ENCODE measurements around the gene ABHD15. TPM values are rescaled to one million over a fixed set of nuclear protein-coding genes. Genes with fewer than 3 reads are reported as not detected.

ABHD15 gene
- total and polyA plus RNA-seq, 2 donors (not counting 1 experiment from before 2014, with no cell fraction given): 10.9 to 44.1 TPM

DNA sequence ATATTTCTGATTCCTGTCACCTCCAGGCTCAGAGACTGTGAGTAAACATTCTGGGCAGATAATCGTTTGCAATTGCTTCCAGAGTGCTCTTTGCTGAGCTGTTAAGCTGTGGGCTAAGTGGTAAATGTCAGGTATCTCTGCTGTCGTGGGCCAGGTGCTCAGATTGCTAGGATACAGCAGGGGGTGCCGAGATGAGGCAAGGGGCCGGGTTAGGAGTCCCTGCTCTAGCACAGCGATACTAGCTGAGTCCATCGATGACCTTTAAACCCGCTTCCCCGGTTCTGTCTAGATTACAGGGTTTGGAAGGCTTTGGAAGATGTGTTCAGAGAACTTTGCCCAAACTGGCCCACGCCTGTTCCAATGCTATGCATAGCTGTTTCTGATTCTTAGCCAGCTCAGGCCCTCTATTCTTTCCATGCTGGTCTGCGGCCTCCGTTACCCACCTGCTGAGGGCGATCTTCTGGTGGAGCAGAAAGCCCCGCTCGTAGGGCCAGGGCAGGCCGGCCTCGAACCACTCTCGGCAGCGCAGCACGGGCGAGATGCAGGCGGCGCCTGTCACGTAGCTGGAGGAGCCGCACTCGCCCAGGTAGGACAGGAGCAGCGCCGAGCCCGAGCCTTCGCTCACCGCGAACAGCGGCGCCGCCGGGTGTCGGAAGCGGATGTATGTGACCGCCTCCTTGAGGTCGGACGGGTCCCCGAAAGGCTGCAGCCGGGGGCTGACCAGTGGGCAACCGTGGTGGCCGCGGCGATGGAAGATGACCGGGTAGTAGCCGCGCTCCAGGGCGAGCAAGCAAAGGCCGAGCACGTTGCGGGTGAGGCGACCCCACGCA, 979 bp downstream of the ABHD15 start:
- H3K36me3 ChIP-seq (replicated peaks in 1 of 2; ENCODE audit: control extremely low read depth in 1 of 2, control insufficient read depth in 1 of 2, extremely low read depth in 1 of 2, insufficient read depth in 2 of 2, low read length in 1 of 2): peaks cover 0 to 9% of the 10 kb centered on the region in 2 experiments
- no peaks in the 10 kb centered on the region for H4K20me1 ChIP-seq (ENCODE audit: control insufficient read depth, insufficient read depth, low read length, poor library complexity, severe bottlenecking)
- H3K9me3 Mint-ChIP-seq (ENCODE audit: insufficient read depth): no peaks in the 10 kb centered on the region
- ATAC-seq (ENCODE audit: low read depth): peak; percentile 1
- H3K4me3 Mint-ChIP-seq: peak overlapping the region; percentile 97
- intact Hi-C loops (cut with micrococcal nuclease): loop anchor here (5.0 to 10.0 kb wide), 7 partner anchors 156 to 921 kb away; partner anchors contain the start of genes BLTP2, NUFIP2, PHF12 and SSH2
- peak overlapping the region; percentile 100 for H3K4me2 ChIP-seq (replicated peaks; ENCODE audit: low read depth, low read length, poor library complexity, severe bottlenecking)
- POLR2A ChIA-PET: interaction anchor here (0.5 to 1.2 kb wide), 3 partner anchors 23 to 560 kb away, joined by 3 read pairs; no protein-coding TSS in a partner anchor
- peak overlapping the region; percentile 8 to 99 (median 76) for H3K4me3 ChIP-seq (ENCODE audit: control extremely low read depth in 1 of 5, extremely low read depth in 1 of 5, insufficient read depth in 1 of 5, low read depth in 2 of 5, low read length in 4 of 5)
- peak overlapping the region; percentile 98 for H3K27ac Mint-ChIP-seq
- H3K9me3 ChIP-seq (ENCODE audit: control extremely low read depth in 1 of 3, control insufficient read depth in 2 of 3, insufficient read depth in 1 of 3, low read length in 2 of 3): no peaks in the 10 kb centered on the region
- TF ChIP-seq EZH2 (IDR thresholded peaks at IDR 0.05; ENCODE audit: borderline replicate concordance, insufficient read depth, low read depth, low read length, poor library complexity, severe bottlenecking): no peak
- TF ChIP-seq CTCF (IDR thresholded peaks at IDR 0.05): no peak
- 9% methylated on average over 55 of the region's 55 CpGs for WGBS (ENCODE audit: insufficient coverage)
- peak overlapping the region; percentile 87 for H2AFZ ChIP-seq (ENCODE audit: insufficient read depth, low read depth, low read length, poor library complexity, severe bottlenecking)
- H3K9ac ChIP-seq (ENCODE audit: low read length): peak overlapping the region; percentile 82
- H3K79me2 ChIP-seq (ENCODE audit: control insufficient read depth, insufficient read depth, low read length): peaks cover 26% of the 10 kb centered on the region
- peaks cover 55% of the 10 kb centered on the region for H3K4me1 Mint-ChIP-seq
- H3K4me1 ChIP-seq (ENCODE audit: control insufficient read depth in 2 of 2, insufficient read depth in 2 of 2, low read length in 2 of 2): peaks cover 50 to 61% of the 10 kb centered on the region in 2 donors
- H3K27me3 ChIP-seq (replicated peaks in 1 of 4; ENCODE audit: control extremely low read depth in 1 of 4, control insufficient read depth in 3 of 4, insufficient read depth in 4 of 4, low read length in 3 of 4): no peaks in the 10 kb centered on the region
- H3K27me3 Mint-ChIP-seq: no peaks in the 10 kb centered on the region
- peak; percentile 80 for DNase-seq
- peak overlapping the region; percentile 59 to 62 for H3K27ac ChIP-seq (ENCODE audit: low read length in 2 of 2)
- CTCF ChIA-PET: interaction anchor here (1.4 to 24.3 kb wide), 6 partner anchors 10 to 196 kb away, joined by 4 to 336 read pairs (median 9); partner anchors contain the start of gene ANKRD13B

All from B cell (primary cell).